Activated CD8-positive, alpha-beta memory T cell treated with anti-CD3 and anti-CD28 coated beads, Interleukin-2, amount 50 U/mL, for 1 hour (primary cell): Measurements from ENCODE around the gene TMEM213.

Source experiments
- DNase-seq: peaks from one replicate; pipeline ENCODE4 v3.0.0-alpha.2; 2020; ENCODE audit errors: extremely low read depth

The TMEM213 gene

GRCh38 chr7:138875794-138876193 lies 78.0 kb downstream of the TMEM213 start:
- DNase-seq = peak; percentile 25

DNA sequence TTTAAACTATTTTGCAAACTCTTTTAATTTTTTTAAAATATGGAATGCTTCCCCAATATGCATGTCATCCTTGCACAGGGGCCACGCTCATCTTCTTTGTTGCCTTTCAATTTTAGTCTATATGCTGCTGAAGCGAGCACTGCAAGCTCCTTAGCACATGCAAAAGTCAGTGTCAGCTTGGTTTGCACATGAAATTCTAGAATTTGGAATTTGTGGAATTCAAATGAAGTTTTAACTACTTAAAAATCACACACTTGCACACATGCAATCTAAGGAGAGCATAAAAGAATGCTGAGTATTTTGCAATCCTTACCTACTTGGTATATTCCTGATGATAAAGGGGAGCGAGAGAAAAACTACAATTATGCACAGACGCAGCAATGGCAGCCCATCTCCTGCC lies 78.5 kb downstream of the TMEM213 start:
- DNase-seq = no peak

GRCh38 chr7:138878051-138878450 lies 80.3 kb downstream of the TMEM213 start:
- no peak for DNase-seq

DNA sequence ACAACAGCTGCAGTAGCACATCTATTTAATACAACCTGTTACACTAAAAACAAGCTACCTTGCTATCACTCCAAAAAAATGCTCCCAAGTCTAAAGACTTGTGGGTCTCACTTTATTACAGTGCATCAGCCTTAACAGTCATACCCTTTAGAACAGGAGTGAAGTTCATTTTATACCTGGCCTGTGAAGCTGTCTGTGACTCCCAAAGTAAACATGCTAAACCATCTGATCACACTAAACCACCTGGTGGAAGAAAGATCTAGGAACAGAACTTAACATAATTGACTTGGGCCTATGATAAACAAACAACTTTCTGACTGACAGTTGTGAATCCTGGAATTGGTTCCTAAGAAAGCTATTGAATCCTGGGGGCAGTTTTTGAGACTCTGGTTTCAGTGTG lies 81.1 kb downstream of the TMEM213 start:
- no peak for DNase-seq

- no peak for DNase-seq
Measured at GRCh38 chr7:138879356-138879755, 81.6 kb downstream of the TMEM213 start.

- no peak for DNase-seq
Measured at GRCh38 chr7:138880881-138881578, 83.2 kb downstream of the TMEM213 start.

GRCh38 chr7:138881579-138882188 lies 83.9 kb downstream of the TMEM213 start:
- no peak for DNase-seq

- no peak for DNase-seq
Measured at GRCh38 chr7:138882249-138882648, 84.5 kb downstream of the TMEM213 start.

GRCh38 chr7:138885383-138886147 lies 87.8 kb downstream of the TMEM213 start:
- no peak for DNase-seq

DNA sequence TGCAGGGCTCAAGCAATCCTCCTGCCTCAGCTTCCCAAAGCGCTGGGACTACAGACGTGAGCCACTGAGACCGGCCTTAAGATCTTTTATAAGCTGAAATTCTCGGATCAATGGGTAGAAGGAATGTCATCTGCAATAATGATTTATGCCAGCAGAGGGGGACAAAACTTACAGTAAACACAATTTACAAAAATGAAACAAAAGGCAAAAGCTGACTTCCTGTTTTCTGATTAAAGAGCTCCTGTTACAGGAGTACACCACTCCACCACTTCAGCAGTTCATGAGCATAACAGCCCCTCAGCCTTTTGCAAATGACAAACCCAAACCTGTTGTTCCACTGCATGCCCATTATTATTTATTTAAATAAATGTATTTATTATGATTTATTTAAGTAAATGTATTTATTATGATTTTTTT lies 88.7 kb downstream of the TMEM213 start:
- DNase-seq = peak; percentile 28

GRCh38 chr7:138887085-138887710 lies 89.4 kb downstream of the TMEM213 start:
- DNase-seq = no peak
